Thyroid gland (tissue), 4 donors: Measurements from ENCODE around the gene TRIM14. TPM values are rescaled to one million over a fixed set of nuclear protein-coding genes. Genes with fewer than 3 reads are reported as not detected.
A peak's percentile ranks its signal among the peaks of the same experiment; 100 is the strongest.

Source experiments
- DNase-seq, 2 donors: peaks; one replicate each; pipeline ENCODE4 v3.0.0-alpha.2; 2019
- H3K27ac ChIP-seq, 3 donors: fragments of 200-600 bp; sonication (generic); 1 replicate in 2 of 3; 2 replicates in 1 of 3; pipeline ENCODE4 v1.5.1; 2016 to 2019; ENCODE audit warnings: mild to moderate bottlenecking in 1 of 3, moderate library complexity in 1 of 3
- H3K27me3 ChIP-seq: fragments of 200-600 bp; sonication (generic); one replicate; pipeline ENCODE4 v1.5.1; 2019
- H3K36me3 ChIP-seq, 2 donors: fragments of 200-600 bp; sonication (generic); one replicate each; pipeline ENCODE4 v1.5.1; 2016 to 2019
- H3K4me1 ChIP-seq, 2 donors: fragments of 200-600 bp; sonication (generic); one replicate each; pipeline ENCODE4 v1.5.1; 2017 to 2019
- H3K4me3 ChIP-seq, 3 donors: fragments of 200-600 bp; sonication (generic); replicated peaks in 1 of 3; 1 replicate in 2 of 3; 2 replicates in 1 of 3; pipeline ENCODE4 v1.5.1; 2016; ENCODE audit warnings: mild to moderate bottlenecking in 1 of 3
- H3K9me3 ChIP-seq: fragments of 200-600 bp; sonication (generic); one replicate; pipeline ENCODE4 v1.5.1; 2017
- CTCF ChIP-seq, 6 experiments: fragments of 200-600 bp in 3 of 6; fragments of 450-650 bp in 3 of 6; sonication (generic) in 3 of 6; IDR thresholded peaks; one replicate each; pipeline ENCODE4 v1.5.1; 2016 to 2019; ENCODE audit warnings: antibody characterized with exemption in 6 of 6, mild to moderate bottlenecking in 2 of 6, inconsistent platforms in 1 of 6, moderate library complexity in 1 of 6
- POLR2A ChIP-seq, 2 donors: fragments of 450-650 bp; IDR thresholded peaks; one replicate each; pipeline ENCODE4 v1.6.1; 2017; ENCODE audit warnings: antibody characterized with exemption in 2 of 2, mild to moderate bottlenecking in 2 of 2, moderate library complexity in 1 of 2
- WGBS, 2 donors: methylation state at CpG; one replicate each; pipeline ENCODE4 v1.1.5; 2017; 5-methylcytosine and 5-hydroxymethylcytosine counted together
- intact Hi-C: fragments of 100-400 bp; cut with DNase I; formaldehyde crosslinking; loops from one replicate; pipeline ENCODE4 v1.15.1; 2023
- total RNA-seq, 4 donors: library from RNA; depleted of rRNA; stranded (reverse); fragments of >200 nt; gene quantifications; one replicate each; pipeline ENCODE4 v1.2.3, GENCODE V29; 2016

TRIM14 gene
- total RNA-seq, 4 donors from 2014 or later = 3.9 to 8.1 (median 5.2) TPM

- no peaks in the 10 kb centered on the region for H3K36me3 ChIP-seq
- 85 to 94% methylated on average over 4 to 7 of the region's 8 CpGs for WGBS, 2 donors
- TF ChIP-seq POLR2A (IDR thresholded peaks at IDR 0.05) = no peak
- peaks cover 0 to 10% of the 10 kb centered on the region in 2 donors for H3K4me1 ChIP-seq
- no peak overlapping the region for H3K4me3 ChIP-seq
- DNase-seq = no peak
- H3K9me3 ChIP-seq = no peaks in the 10 kb centered on the region
- H3K27ac ChIP-seq = no peak overlapping the region
- intact Hi-C loops = no loop called here
- H3K27me3 ChIP-seq = no peaks in the 10 kb centered on the region
Measured at GRCh38 chr9:98142925-98143481, 24.0 kb upstream of the TRIM14 start.

- Histone ChIP-seq H3K27me3 (no peaks in the 10 kb centered on the region), H3K36me3 (no peaks in the 10 kb centered on the region), H3K4me3 (no peak overlapping the region), H3K9me3 (no peaks in the 10 kb centered on the region), H3K4me1 (peaks cover 0 to 10% of the 10 kb centered on the region in 2 donors), H3K27ac (no peak overlapping the region)
- TF ChIP-seq POLR2A (IDR thresholded peaks at IDR 0.05) (no peak), CTCF (IDR thresholded peaks at IDR 0.05) (no peak)
- WGBS, 2 donors = 35 to 38% methylated on average over 7 to 9 of the region's 13 CpGs
- peak; percentile 65 to 79 for DNase-seq
- intact Hi-C loops = no loop called here
Measured at GRCh38 chr9:98142182-98142907, 23.3 kb upstream of the TRIM14 start.

GRCh38 chr9:98140503-98140902 is 21.5 kb upstream of the TRIM14 start:
- Histone ChIP-seq H3K9me3 (no peaks in the 10 kb centered on the region), H3K27ac (no peak overlapping the region), H3K36me3 (no peaks in the 10 kb centered on the region), H3K27me3 (no peaks in the 10 kb centered on the region), H3K4me1 (peaks cover 0 to 6% of the 10 kb centered on the region in 2 donors), H3K4me3 (no peak overlapping the region)
- no peak for DNase-seq
- 90 to 91% methylated on average over 5 of the region's 5 CpGs for WGBS, 2 donors
- intact Hi-C loops = no loop called here
- TF ChIP-seq POLR2A (IDR thresholded peaks at IDR 0.05) (no peak), CTCF (IDR thresholded peaks at IDR 0.05) (no peak)

GRCh38 chr9:98136489-98136888 is 17.5 kb upstream of the TRIM14 start:
- DNase-seq = no peak
- TF ChIP-seq POLR2A (IDR thresholded peaks at IDR 0.05) = no peak
- TF ChIP-seq CTCF (IDR thresholded peaks at IDR 0.05) = no peak
- Histone ChIP-seq H3K4me3 (no peak overlapping the region), H3K9me3 (no peaks in the 10 kb centered on the region), H3K4me1 (no peaks in the 10 kb centered on the region), H3K27ac (no peak overlapping the region), H3K36me3 (no peaks in the 10 kb centered on the region), H3K27me3 (no peaks in the 10 kb centered on the region)
- intact Hi-C loops = no loop called here

- H3K36me3 ChIP-seq = no peaks in the 10 kb centered on the region
- no peaks in the 10 kb centered on the region for H3K27me3 ChIP-seq
- intact Hi-C loops = no loop called here
- TF ChIP-seq CTCF (IDR thresholded peaks at IDR 0.05) (no peak), POLR2A (IDR thresholded peaks at IDR 0.05) (no peak)
- no peak for DNase-seq
- H3K27ac ChIP-seq = no peak overlapping the region
- H3K9me3 ChIP-seq = no peaks in the 10 kb centered on the region
- no peak overlapping the region for H3K4me3 ChIP-seq
- 94 to 95% methylated on average over 5 to 7 of the region's 7 CpGs for WGBS, 2 donors
- H3K4me1 ChIP-seq = no peaks in the 10 kb centered on the region
Measured at GRCh38 chr9:98135938-98136337, 16.9 kb upstream of the TRIM14 start.
